BE2C (cell line): Measurements from ENCODE around the gene ARHGEF12.

ENCODE experiments used
- DNase-seq: peaks from one replicate; pipeline ENCODE4 v3.0.0-alpha.2; 2020
- H3K27me3 ChIP-seq: fragments of 250-450 bp; sonication (Bioruptor Pico); 2 replicates; pipeline ENCODE4 v1.5.1; 2020; ENCODE audit warnings: mild to moderate bottlenecking
- H3K36me3 ChIP-seq: fragments of 250-450 bp; sonication (Bioruptor Pico); 2 replicates; pipeline ENCODE4 v1.5.1; 2020; ENCODE audit warnings: mild to moderate bottlenecking
- H3K4me1 ChIP-seq: fragments of 250-450 bp; sonication (Bioruptor Pico); 2 replicates; pipeline ENCODE4 v1.5.1; 2020
- H3K4me3 ChIP-seq: 2 replicates; pipeline ENCODE4 v1.5.1; 2011; ENCODE audit warnings: low read depth, low read length
- H3K9me3 ChIP-seq: fragments of 250-450 bp; sonication (Bioruptor Pico); 2 replicates; pipeline ENCODE4 v1.5.1; 2020
- TF ChIP-seq, protein P1 (sequence below): IDR thresholded peaks from 2 replicates; pipeline ENCODE4 v1.5.1; 2012; ENCODE audit warnings: mild to moderate bottlenecking, low read depth, low read length

ARHGEF12 gene

DNA sequence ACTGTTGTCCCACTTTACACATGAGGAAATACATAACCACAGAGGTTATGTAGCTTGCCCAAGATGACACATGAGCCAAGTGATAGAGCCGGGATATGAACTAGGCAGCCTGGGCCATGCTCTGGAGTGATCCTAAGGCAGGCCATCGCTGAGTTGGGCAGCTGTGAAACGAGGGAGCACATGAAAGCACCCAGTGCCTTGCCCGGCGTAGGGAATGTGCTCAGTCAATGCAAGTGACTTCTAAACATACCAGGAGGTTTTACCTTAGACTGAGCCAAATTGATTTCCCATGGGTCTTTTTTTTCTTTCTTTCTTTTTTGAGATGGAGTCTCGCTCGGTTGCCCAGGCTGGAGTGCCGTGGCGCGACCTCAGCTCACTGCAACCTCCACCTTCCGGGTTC is 185.8 kb downstream of the ARHGEF12 start:
- no peaks in the 10 kb centered on the region for H3K36me3 ChIP-seq
- H3K27me3 ChIP-seq = no peaks in the 10 kb centered on the region
- no peak for DNase-seq
- peaks cover 7% of the 10 kb centered on the region for H3K4me1 ChIP-seq
- TF ChIP-seq, protein P1, sequence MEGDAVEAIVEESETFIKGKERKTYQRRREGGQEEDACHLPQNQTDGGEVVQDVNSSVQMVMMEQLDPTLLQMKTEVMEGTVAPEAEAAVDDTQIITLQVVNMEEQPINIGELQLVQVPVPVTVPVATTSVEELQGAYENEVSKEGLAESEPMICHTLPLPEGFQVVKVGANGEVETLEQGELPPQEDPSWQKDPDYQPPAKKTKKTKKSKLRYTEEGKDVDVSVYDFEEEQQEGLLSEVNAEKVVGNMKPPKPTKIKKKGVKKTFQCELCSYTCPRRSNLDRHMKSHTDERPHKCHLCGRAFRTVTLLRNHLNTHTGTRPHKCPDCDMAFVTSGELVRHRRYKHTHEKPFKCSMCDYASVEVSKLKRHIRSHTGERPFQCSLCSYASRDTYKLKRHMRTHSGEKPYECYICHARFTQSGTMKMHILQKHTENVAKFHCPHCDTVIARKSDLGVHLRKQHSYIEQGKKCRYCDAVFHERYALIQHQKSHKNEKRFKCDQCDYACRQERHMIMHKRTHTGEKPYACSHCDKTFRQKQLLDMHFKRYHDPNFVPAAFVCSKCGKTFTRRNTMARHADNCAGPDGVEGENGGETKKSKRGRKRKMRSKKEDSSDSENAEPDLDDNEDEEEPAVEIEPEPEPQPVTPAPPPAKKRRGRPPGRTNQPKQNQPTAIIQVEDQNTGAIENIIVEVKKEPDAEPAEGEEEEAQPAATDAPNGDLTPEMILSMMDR = no peak
- H3K4me3 ChIP-seq = no peak overlapping the region
- no peaks in the 10 kb centered on the region for H3K9me3 ChIP-seq

DNA sequence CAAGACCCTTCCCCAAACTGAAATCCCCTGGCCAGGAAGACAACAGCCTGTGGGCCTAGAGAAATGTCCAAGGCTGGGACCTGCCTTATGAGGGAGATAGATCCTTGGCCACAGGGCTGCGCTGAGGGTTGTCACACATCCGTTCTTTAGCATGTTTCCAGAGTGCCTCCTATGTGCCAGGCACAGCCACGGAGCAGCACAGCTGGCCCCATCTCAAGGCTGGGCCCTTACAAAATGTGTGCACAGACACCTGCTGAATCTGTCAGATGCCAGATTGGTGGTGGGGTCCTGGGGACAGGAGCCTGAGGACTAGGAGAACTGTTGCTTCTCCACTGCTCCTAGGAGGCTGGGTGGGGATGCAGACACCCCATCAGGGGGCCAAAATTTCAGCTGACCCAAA is 186.5 kb downstream of the ARHGEF12 start:
- H3K4me3 ChIP-seq = no peak overlapping the region
- TF ChIP-seq, protein P1 = no peak
- DNase-seq = no peak
- H3K27me3 ChIP-seq = no peaks in the 10 kb centered on the region
- no peaks in the 10 kb centered on the region for H3K36me3 ChIP-seq
- peaks cover 7% of the 10 kb centered on the region for H3K4me1 ChIP-seq
- no peaks in the 10 kb centered on the region for H3K9me3 ChIP-seq

DNA sequence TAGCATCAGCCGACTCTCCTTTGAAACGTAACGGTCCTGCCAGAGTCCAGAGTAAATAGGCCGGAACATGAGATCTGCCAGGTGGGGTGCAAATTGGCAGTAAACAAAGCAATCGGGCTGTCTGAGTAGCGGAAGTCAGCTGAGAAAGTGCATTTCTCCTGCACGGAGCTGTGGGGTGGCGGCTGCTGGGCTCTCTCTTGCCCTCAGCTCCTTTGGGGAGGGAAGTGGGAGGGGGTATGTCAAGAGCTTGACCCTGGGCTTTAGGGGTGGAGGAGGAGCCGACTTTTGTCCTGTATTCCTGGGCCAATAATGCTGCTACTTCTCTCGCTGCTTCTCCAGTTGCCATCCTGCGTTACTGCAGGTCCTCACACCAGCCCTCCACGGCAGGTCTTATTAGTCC is 187.0 kb downstream of the ARHGEF12 start:
- Histone ChIP-seq H3K4me1 (peaks cover 7% of the 10 kb centered on the region), H3K4me3 (no peak overlapping the region), H3K27me3 (no peaks in the 10 kb centered on the region), H3K36me3 (no peaks in the 10 kb centered on the region), H3K9me3 (no peaks in the 10 kb centered on the region)
- DNase-seq = no peak
- TF ChIP-seq, protein P1 = no peak

DNA sequence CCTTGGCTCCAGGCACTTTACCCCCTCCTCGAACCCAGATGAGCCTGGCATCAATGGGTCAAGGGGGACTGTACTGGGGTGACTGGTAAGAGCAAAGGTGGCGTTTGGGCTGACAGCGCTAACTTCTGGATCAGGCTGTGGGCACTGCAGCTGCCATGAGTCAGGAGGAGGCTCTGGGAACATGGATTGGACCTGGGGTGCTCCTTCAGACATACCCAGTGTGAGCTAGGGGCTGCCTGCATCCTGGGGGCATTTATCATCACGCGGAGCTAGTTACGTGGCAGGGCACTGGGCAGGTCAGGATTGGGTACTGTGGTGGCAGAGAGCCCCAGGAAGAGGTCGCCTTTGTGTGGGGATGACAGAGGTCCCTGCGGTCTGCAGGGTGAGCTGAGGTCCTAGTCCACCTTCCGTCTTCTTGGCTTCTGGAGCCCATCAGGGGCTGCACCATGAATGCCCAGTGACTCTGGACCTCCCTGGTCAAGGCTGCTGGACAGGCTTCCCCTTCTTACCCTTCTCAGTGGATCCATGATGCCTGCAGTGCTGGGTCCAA is 188.4 kb downstream of the ARHGEF12 start:
- H3K4me1 ChIP-seq = peaks cover 7% of the 10 kb centered on the region
- no peaks in the 10 kb centered on the region for H3K27me3 ChIP-seq
- no peak overlapping the region for H3K4me3 ChIP-seq
- no peak for DNase-seq
- TF ChIP-seq, protein P1 = no peak
- no peaks in the 10 kb centered on the region for H3K9me3 ChIP-seq
- H3K36me3 ChIP-seq = no peaks in the 10 kb centered on the region

DNA sequence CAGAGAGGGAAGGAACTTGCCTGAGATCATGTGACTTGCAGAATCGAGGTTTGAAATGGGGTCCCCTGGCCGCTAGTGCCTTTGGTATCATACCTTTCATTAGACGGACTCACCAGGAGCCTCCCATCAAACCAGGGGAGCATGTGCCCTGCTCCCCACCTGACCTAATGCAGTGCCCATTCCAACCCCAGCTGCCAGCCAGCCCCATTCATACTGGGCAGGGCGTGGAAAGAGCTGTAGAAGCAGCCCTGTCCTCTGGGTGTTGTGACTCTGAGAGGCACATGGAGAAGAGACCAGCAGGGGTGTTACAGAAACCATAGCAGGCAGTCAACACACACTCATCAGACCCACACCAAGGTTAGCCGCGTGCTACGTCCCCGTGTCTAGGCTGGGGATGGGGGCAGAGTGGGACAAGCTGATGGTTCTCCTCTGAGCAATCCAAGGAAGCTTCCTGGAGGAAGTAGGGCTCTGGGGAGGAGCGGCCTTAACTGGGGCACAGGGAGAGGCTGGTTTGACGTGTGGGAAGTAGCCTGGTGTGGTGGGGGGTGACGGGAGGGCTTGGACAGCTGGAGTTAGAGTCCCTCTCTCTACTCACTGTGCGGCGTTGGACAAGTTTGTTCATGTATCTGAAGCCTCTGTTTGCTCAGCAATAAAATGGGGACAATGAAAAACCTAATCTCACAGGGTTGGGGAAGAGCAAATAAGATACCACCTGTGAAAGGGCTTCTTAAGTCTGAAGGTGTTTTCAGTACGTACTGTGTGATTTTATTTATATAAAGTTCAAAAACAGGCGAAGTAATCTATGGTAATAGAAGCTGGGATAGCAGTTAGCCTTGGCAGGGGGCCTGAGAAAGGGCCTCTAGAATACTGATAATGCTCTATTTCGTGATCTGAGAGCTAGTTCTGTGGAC is 189.3 kb downstream of the ARHGEF12 start:
- no peaks in the 10 kb centered on the region for H3K27me3 ChIP-seq
- no peak for DNase-seq

DNA sequence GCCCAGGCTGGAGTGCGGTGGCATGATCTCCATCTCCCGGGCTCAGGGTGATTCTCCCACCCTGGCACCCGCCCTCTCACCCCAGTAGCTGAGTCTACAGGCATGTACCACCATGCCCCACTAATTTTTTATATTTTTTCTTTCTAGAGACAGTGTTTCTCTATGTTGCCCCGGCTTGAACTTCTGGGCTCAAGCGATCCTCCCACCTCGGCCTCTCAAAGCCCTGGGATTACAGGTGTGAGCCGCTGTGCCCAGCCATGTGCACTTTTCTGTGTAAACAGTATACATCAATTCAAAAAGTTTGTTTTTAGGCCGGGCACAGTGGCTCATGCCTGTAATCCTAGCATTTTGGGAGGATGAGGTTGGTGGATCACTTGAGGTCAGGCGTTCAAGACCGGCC is 190.0 kb downstream of the ARHGEF12 start:
- Histone ChIP-seq H3K4me3 (no peak overlapping the region), H3K4me1 (peaks cover 7% of the 10 kb centered on the region), H3K9me3 (no peaks in the 10 kb centered on the region), H3K27me3 (no peaks in the 10 kb centered on the region), H3K36me3 (no peaks in the 10 kb centered on the region)
- DNase-seq = no peak
- TF ChIP-seq, protein P1 = no peak

More for the DNA sequence above, 189.3 kb downstream of the ARHGEF12 start:
- no peak overlapping the region for H3K4me3 ChIP-seq
- H3K36me3 ChIP-seq = no peaks in the 10 kb centered on the region
- TF ChIP-seq, protein P1 = no peak
- H3K4me1 ChIP-seq = peaks cover 7% of the 10 kb centered on the region
- no peaks in the 10 kb centered on the region for H3K9me3 ChIP-seq
